ENCODE measurements around the gene SNX3.

Gene SNX3

GRCh38 chr6:108169464-108170331, 91.1 kb downstream of the SNX3 start:
- no peak for DNase-seq

- no peak for DNase-seq
Measured at GRCh38 chr6:108168501-108169463, 92.1 kb downstream of the SNX3 start.

GRCh38 chr6:108168090-108168463, 92.8 kb downstream of the SNX3 start:
- no peak for DNase-seq

GRCh38 chr6:108167449-108168089, 93.3 kb downstream of the SNX3 start:
- no peak for DNase-seq

- no peak for DNase-seq
Measured at GRCh38 chr6:108166664-108167448, 94.0 kb downstream of the SNX3 start.

- DNase-seq, result peak; percentile 60
Measured at GRCh38 chr6:108165714-108166663, 94.9 kb downstream of the SNX3 start, which contains the start of gene NR2E1. TSS of gene NR2E1 (plus strand) at chr6:108166022. CDS start at chr6:108166766, 744 bp downstream.

GRCh38 chr6:108164815-108165706, 95.8 kb downstream of the SNX3 start:
- no peak for DNase-seq

- no peak for DNase-seq
Measured at GRCh38 chr6:108164543-108164814, 96.4 kb downstream of the SNX3 start.

- DNase-seq, result no peak
Measured at GRCh38 chr6:108163644-108164542, 96.9 kb downstream of the SNX3 start.

GRCh38 chr6:108163267-108163643, 97.6 kb downstream of the SNX3 start:
- DNase-seq, result no peak

GRCh38 chr6:108161724-108162282, 99.0 kb downstream of the SNX3 start:
- no peak for DNase-seq
